GM21528 (cell line): ENCODE data around the gene MTCH2.
A peak's percentile ranks its signal among the peaks of the same experiment; 100 is the strongest.
"Not testable (repeated sequence)": the region's sequence is repeated elsewhere in the genome, so short reads cannot be mapped to it uniquely, and the experiment has no call there.

Experiments used
- ATAC-seq: cut with Tn5 transposase; IDR thresholded peaks from one replicate; pipeline ENCODE4 v1.9.1; 2021; ENCODE audit warnings: mild to moderate bottlenecking, moderate library complexity; ENCODE audit not compliant: unreplicated experiment, low FRiP score

Gene MTCH2

DNA sequence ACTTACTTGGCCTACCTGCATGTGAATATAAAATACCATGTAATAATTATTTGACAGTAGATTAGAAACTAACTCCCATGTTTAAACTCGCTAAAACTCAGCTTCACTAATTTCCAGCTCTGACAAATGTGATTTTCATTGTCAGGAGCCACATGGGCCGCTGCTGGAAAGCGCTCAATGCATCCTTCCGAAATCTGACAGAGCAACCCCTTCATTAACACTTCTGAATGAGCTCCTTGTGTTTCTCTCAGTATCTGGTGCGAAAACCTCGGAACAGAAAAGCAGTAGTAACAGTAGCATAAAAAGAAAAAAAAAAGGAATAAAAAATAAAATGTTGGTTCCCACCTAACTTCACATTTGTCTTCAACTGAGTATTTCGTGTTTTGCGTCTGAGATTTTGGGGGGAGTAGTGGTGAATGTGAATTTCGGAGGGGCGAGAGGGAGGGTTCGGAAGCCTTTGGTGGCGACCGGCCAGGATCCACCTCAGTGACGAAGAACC is 710 bp downstream of the MTCH2 start:
- no peak for ATAC-seq

DNA sequence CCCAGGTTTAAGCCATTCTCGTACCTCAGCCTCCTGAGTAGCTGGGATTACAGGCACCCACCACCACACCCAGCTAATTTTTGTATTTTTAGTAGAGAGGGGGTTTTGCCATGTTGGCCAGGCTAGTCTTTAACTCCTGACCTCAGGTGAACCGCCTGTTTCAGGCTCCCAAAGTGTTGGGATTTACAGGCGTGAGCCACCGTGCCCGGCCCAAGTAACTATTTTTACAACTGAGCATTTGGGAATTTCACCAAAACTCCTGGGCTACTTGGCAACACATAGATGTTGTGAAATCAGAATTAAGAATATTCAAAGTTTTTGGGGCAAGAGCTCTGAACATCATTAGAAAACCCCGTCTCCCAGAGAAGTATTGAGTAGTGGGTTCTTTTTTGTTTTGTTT is 1.9 kb downstream of the MTCH2 start:
- not testable (repeated sequence) for ATAC-seq

- not testable (repeated sequence) for ATAC-seq
These were observed 6.0 kb downstream of the MTCH2 start for GRCh38 chr11:47636331-47636730.

DNA sequence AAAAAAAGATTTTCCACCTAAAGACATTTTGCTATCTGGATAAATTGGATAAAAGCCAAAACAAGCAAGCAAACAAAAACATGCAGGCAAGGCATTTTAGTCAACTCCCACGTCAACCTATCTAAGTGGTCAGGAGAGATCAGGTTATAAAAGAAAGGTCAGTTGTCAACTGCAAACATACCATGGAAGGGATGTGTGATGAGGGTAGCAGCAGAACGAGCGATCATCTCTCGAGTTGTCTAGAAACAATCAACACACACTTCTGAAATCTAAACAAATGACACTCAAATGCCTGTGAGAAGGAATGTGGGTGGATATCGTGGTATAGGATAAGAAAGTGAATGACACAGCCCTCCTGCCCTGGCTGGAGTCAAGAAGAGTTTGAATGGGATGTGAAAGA is 10.9 kb downstream of the MTCH2 start:
- no peak for ATAC-seq

- no peak for ATAC-seq
These were observed 14.3 kb downstream of the MTCH2 start for GRCh38 chr11:47628026-47628425.

- ATAC-seq: no peak
These were observed 16.1 kb downstream of the MTCH2 start for GRCh38 chr11:47626234-47626633.

DNA sequence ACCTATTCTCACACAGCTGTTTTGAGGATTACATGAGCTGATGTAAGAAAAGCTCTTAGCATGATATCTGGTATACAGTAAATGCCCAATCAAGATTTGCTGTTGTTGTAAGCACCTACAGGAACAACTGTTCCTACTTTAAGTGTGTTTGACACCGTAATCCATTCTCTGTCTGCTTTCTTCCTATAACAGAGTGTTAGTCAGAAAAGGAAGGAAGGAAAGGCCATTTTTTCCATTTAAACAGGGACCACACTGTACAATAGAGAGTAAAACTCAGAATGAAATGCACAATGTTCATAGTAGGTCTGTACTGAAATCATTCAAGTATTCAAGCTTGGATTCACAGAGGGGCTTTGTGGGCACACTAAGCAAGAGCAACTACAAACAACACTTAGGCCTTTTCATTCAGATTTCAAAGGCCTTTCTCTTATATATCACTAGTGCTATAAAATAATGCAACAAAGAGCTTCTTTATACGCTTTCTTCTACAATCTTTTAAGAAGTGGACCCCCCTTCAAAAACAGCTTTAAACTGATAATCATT is 21.5 kb downstream of the MTCH2 start:
- no peak for ATAC-seq

DNA sequence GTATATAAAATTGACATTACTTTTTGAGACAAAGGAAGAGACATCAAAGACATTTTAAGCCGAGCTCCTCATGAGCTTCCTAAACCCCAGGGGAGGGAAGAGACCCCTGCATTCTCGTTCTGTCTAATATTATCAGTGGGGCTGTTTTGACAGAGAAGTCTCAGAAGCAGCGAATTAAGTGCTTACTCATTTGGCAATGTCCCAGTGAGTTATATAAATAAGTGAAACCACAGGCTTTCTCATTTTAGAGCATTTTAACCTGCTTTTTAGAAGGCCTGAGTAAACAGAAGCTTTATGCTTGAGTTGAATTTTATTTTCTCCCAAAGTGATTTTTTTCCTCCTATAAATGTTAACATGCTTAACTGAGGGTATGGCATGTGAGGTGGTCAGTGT is 24.9 kb downstream of the MTCH2 start:
- ATAC-seq: no peak

DNA sequence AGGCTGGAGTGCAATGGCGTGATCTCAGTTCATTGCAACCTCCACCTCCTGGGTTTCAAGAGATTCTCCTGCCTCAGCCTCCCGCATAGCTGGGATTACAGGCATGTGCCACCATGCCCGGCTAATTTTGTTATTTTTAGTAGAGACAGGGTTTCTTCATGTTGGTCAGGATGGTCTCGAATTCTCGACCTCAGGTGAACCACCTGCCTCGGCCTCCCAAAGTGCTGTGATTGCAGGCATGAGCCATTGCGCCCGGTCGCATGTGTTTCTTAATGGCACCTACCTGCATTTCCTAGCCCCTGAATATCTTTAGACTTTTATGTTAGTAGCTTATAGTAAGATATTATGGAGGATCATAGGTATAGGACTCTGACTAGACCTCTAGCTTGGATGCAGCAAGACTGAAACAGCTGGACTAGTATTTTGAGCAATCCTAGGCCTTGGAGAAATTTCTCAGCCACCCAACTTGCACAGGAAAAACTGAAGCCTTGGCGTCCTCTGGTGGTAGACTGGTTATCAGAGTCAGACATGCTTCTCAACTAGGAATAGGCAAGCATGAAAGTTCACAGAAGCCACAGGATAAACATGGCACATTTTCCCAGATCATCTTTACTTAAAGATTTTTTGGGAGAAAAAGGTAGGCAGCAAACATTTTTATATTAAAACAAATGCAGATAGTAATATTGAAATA is 25.5 kb downstream of the MTCH2 start:
- ATAC-seq: no peak

DNA sequence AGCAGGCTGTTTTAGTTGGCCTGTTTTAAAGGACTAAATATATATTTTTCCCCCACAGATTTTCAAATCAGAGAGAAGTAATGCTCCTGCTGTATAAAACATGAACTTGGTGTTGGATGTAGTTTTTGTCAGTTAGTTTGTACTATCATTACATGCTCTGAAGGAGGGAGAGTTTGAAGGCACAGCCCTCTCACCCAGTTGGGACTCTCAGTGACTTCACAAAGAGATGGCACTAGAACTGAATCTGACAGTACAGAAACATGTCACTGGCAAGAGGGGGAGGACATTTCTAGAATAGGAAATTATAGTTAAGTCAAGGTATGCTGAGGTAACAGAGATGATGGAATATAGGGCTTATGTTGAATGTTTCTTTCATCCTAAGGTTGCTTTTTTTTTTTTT is 27.1 kb downstream of the MTCH2 start:
- ATAC-seq: no peak

DNA sequence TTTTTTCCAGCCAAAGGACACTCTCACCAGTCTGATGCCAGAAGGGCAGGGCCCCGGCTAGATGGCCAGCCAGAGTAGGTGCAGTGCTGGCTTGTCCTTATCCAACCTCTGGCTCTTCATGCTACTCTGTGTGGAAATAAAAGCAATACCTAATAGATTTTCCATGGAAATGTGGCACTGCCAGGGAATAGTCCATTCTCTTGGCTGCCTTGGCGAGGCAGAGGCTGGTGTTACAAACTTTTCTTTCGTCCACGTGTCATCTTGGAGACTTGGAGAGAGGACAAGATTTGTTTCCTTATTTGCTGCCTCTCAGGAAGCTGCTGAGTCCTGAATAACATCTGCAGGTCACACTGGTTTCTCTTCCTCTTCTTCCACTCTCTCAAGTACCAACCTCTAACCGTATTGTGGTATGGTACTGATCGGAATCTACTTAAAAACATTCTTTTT is 31.0 kb downstream of the MTCH2 start:
- ATAC-seq: peak; percentile 81

DNA sequence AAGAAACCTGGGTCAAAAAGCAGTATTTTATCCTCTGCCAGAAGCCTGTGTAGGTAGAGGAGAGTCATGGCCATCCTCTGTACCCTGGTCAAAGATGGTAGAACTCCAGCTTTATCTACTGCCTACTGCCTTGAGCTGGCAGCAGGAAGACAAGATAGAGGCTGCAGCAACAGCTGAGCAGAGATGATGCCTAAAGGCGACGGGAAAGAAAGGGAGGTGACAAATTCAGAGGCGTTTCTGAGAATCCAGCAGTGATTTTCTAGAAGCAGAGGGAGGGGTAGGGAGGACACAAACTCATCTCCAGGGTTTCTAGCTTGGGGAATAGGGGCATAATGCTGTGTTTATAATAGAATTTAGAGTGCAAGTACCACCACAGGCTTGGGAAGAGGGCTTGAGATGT is 32.7 kb downstream of the MTCH2 start:
- ATAC-seq: no peak

DNA sequence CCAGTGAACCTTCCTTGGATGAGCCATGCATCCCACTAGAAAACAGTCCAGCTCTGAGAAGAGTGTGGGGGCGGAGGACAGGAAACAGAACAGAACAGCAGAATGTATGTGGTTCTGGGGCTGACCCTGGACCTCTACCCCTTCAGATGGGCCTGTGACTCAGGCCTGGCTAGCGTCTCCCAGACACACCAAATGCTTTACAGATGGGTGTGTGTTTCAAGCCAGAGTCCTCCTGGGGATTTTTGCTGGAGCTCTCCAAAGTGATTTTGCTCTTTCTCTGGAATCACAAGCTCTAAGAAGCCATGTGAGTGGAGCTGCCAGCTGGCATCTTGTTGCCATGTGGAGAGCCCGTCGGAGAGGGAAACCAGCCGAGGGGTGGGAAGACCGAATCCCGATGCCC is 35.0 kb downstream of the MTCH2 start:
- ATAC-seq: no peak

DNA sequence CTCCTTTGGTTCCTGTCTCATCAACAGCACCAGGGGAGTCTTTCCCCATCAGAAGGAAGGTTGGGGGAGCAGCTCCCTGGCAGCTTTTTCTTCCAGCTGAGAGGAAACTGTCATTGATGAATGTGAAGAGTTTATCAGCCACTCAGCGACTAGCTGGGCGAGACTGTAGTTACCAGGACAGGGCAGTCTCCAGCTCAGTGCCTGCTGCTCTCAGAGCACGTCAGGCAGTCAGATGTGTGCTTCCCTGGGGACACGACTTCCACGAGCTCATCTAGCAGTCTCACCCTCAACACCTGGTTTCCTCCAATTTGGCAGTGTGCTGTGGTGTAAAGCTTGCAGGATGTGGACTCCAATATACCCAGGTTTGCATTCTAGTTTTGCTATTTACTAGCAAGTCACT is 35.6 kb downstream of the MTCH2 start:
- ATAC-seq: no peak

DNA sequence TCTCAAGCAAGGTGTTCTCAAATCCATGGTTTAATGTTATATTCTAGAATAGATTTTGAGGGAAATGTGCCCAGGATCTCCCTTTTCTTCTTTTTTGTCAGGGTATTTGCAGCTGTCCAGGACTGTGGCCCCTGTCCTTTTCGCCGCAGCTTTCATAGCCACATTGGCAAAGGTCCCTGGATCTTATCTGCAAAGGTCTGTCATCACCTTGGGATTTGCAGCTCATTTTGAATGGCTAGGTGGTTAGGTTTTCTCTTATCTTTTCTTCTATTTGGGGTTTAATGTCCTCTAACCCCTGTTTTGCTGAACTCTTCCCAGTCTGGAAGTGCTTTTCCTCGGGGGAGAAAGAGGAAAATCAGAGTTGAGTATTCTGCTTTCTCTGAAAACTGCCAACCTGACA is 36.4 kb downstream of the MTCH2 start:
- ATAC-seq: no peak

GRCh38 chr11:47603295-47603694 is 39.1 kb downstream of the MTCH2 start:
- ATAC-seq: no peak

- ATAC-seq: no peak
These were observed 42.5 kb downstream of the MTCH2 start for GRCh38 chr11:47599902-47600301.

- ATAC-seq: no peak
These were observed 46.4 kb downstream of the MTCH2 start for GRCh38 chr11:47595967-47596366.

- ATAC-seq: no peak
These were observed 47.3 kb downstream of the MTCH2 start for GRCh38 chr11:47595029-47595428.

DNA sequence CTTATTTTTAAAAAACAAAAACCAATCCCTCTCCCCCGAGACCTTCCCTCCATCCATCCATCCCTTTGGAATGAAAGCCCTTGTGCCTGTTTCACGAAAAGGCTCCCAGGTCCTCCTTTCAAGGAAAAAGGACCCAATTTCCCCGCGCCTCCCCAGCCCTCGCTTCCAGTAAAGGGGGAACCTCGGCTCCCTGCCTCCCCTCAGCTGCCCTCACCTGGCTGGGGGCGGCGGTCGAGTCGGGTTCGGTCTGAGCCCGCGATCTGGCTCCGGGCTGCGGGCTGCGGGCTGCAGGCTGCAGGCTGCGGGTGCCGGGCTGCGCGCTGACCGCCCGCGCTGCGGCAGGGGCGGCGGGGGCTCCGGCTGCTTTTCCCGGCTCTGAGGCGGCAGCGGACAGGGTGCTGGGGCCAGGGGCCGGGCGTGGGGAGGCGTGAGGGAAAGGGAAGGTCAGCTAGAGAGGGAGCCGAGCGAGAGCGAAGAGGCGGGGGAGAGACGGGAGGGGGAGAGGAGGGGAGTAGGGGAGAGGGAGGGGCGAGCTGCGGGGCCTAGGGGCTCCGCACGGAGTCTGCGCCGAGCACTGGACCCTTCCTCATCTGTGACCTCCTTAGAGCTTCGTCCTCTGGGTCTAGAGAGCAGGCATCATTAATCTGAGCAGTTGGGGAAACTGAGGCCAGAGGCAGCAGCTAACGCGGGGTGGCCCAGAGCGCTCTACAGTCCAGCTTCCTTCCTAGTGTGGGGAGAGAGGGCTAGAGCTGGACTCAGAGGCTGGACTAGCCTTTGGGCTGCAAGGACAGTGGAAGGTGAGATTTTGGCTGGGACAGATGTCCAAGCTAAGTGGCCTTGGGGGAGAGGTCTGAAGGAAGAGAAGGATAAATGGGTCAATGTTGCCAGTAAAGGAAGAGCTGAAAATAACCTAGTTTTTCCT is 48.2 kb downstream of the MTCH2 start, which contains the start of gene C1QTNF4:
TSS of gene C1QTNF4 (minus strand) at position 478 of the 922 bp plus-strand sequence. CDS start 3,601 bp downstream, outside the sequence.
- no peak for ATAC-seq

GRCh38 chr11:47593492-47593933 is 48.8 kb downstream of the MTCH2 start:
- ATAC-seq: no peak
